Coronary artery (tissue), 2 donors: Measurements from ENCODE around the gene MROH2B.
"Not testable (repeated sequence)": the region's sequence is repeated elsewhere in the genome, so short reads cannot be mapped to it uniquely, and the experiment has no call there.

ENCODE experiments used
- DNase-seq: peaks from one replicate; pipeline ENCODE4 v3.0.0-alpha.2; 2017; ENCODE audit warnings: low spot score
- H3K27ac ChIP-seq, 2 donors: fragments of 200-600 bp; sonication (generic); one replicate each; pipeline ENCODE4 v1.5.1; 2016 to 2019
- H3K4me3 ChIP-seq: fragments of 200-600 bp; sonication (generic); 2 replicates; pipeline ENCODE4 v1.5.1; 2016; ENCODE audit warnings: mild to moderate bottlenecking, moderate library complexity
- CTCF ChIP-seq: fragments of 200-600 bp; sonication (generic); IDR thresholded peaks from one replicate; pipeline ENCODE4 v1.5.1; 2019; ENCODE audit warnings: antibody characterized with exemption

MROH2B gene

GRCh38 chr5:41032973-41033372, 38.2 kb downstream of the MROH2B start:
- DNase-seq: no peak
- H3K27ac ChIP-seq: no peak overlapping the region
- TF ChIP-seq CTCF: no peak
- no peak overlapping the region for H3K4me3 ChIP-seq

- DNase-seq, H3K27ac ChIP-seq, H3K4me3 ChIP-seq: not testable (repeated sequence)
Measured at GRCh38 chr5:41022600-41022999, 48.5 kb downstream of the MROH2B start.

- no peak for DNase-seq
Measured at GRCh38 chr5:41012318-41012717, 58.8 kb downstream of the MROH2B start.

GRCh38 chr5:41010572-41010971, 60.6 kb downstream of the MROH2B start:
- Histone ChIP-seq H3K4me3 (no peak overlapping the region), H3K27ac (no peak overlapping the region)
- DNase-seq: no peak
- no peak for TF ChIP-seq CTCF

More at GRCh38 chr5:41012318-41012717, 58.8 kb downstream of the MROH2B start:
- H3K4me3 ChIP-seq: no peak overlapping the region
- no peak overlapping the region for H3K27ac ChIP-seq
- TF ChIP-seq CTCF: no peak

GRCh38 chr5:41009232-41009631, 61.9 kb downstream of the MROH2B start:
- Histone ChIP-seq H3K27ac (no peak overlapping the region), H3K4me3 (no peak overlapping the region)
- no peak for DNase-seq
- TF ChIP-seq CTCF: no peak

- H3K27ac ChIP-seq: no peak overlapping the region
- no peak for DNase-seq
- TF ChIP-seq CTCF: no peak
- H3K4me3 ChIP-seq: no peak overlapping the region
Measured at GRCh38 chr5:41004931-41005330, 66.2 kb downstream of the MROH2B start.

GRCh38 chr5:41003670-41004376, 67.3 kb downstream of the MROH2B start:
- Histone ChIP-seq H3K27ac (no peak overlapping the region), H3K4me3 (no peak overlapping the region)
- DNase-seq: no peak
- TF ChIP-seq CTCF: no peak
